Adrenal gland (tissue), 12 donors: ENCODE measurements around the gene DNAH11. TPM values are rescaled to one million over a fixed set of nuclear protein-coding genes. Genes with fewer than 3 reads are reported as not detected.

Source experiments
- DNase-seq, 7 donors: peaks; one replicate each; pipeline ENCODE4 v3.0.0-alpha.2; 2019 to 2020
- H3K27ac ChIP-seq, 5 donors: fragments of 200-600 bp; sonication (generic) in 4 of 5; 1 replicate in 3 of 5; 2 replicates in 2 of 5; pipeline versions ENCODE4 v1.5.1 to v1.8.0; 2016 to 2020; ENCODE audit warnings: mild to moderate bottlenecking in 1 of 5
- H3K27me3 ChIP-seq: fragments of 200-600 bp; 2 replicates; pipeline ENCODE4 v1.8.0; 2021
- H3K36me3 ChIP-seq, 2 donors: fragments of 200-600 bp; replicated peaks in 1 of 2; 1 replicate in 1 of 2; 2 replicates in 1 of 2; pipeline versions ENCODE4 v1.5.1 to v1.8.0; 2018 to 2022
- H3K4me1 ChIP-seq, 2 donors: fragments of 200-600 bp; replicated peaks in 1 of 2; 1 replicate in 1 of 2; 2 replicates in 1 of 2; pipeline versions ENCODE4 v1.5.1 to v1.8.0; 2018 to 2021
- H3K4me3 ChIP-seq, 4 donors: fragments of 200-600 bp; sonication (generic) in 3 of 4; one replicate each; pipeline ENCODE4 v1.5.1; 2016 to 2018
- H3K9me3 ChIP-seq, 3 donors: fragments of 200-600 bp; sonication (generic) in 1 of 3; replicated peaks in 1 of 3; 1 replicate in 2 of 3; 2 replicates in 1 of 3; pipeline versions ENCODE4 v1.5.1 to v1.8.0; 2016 to 2021
- POLR2A ChIP-seq, 2 donors: fragments of 450-650 bp; IDR thresholded peaks; one replicate each; pipeline ENCODE4 v1.6.1; 2017; ENCODE audit warnings: antibody characterized with exemption in 2 of 2, mild to moderate bottlenecking in 2 of 2, moderate library complexity in 1 of 2
- WGBS, 4 donors: extraction: QIAGEN DNeasy Blood & Tissue Kit in 2 of 4; methylation state at CpG; one replicate each; pipeline versions ENCODE4 v1.1.5 to v1.1.7; 2013 to 2017; 5-methylcytosine and 5-hydroxymethylcytosine counted together
- intact Hi-C, 2 donors: fragments of 100-400 bp; cut with DNase I; formaldehyde crosslinking; loops; one replicate each; pipeline versions ENCODE4 v1.14.1 to v1.15.0; 2022 to 2023
- polyA plus RNA-seq, 3 donors: library from polyadenylated mRNA; stranded (reverse); fragments of 200-250 nt in 2 of 3; fragments of 350-450 nt in 1 of 3; fragmentation: Illumina TruSeq in 1 of 3; extraction: RNeasy Lipid Tissue Mini Kit (QIAGEN cat#74804) in 1 of 3; gene quantifications; one replicate each; pipeline ENCODE4 v1.2.3, GENCODE V29; 2013 to 2014
- total RNA-seq, 9 donors: library from RNA; depleted of rRNA in 4 of 9; stranded (reverse); fragments of >200 nt in 4 of 9; fragments of 120-200 nt in 1 of 9; fragmentation: NEBNext Ultra II Directional in 1 of 9; extraction: Animal tissue kit (Norgen Biotek cat#: 25700) in 1 of 9; gene quantifications; one replicate each; pipeline versions ENCODE4 v1.1.0 to v1.2.4, GENCODE V29; 2013 to 2023
- TF ChIP-seq, protein P1 (sequence below), 6 experiments: fragments of 450-650 bp in 4 of 6; fragments of 200-600 bp in 2 of 6; sonication (generic) in 1 of 6; IDR thresholded peaks; 1 replicate in 5 of 6; 2 replicates in 1 of 6; pipeline versions ENCODE4 v1.5.1 to v1.8.0; 2016 to 2021; ENCODE audit warnings: antibody characterized with exemption in 6 of 6, mild to moderate bottlenecking in 2 of 6, moderate library complexity in 1 of 6
- donor health status: healthy with polysubstance abuse.
- donor health status: Bipolar disorder and iron deficiency.
- donor health status: DM: yes; HTN: yes; CAD: no.
- donor health status: DM: no; HTN: no; CAD: no.
- donor health status: DM: no; HTN: no; CAD: no.
- donor health status: DM: yes; HTN: yes; CAD: no.

Gene DNAH11
- total and polyA plus RNA-seq, 12 donors: 5.1 to 77.7 (median 23.1) TPM

DNA sequence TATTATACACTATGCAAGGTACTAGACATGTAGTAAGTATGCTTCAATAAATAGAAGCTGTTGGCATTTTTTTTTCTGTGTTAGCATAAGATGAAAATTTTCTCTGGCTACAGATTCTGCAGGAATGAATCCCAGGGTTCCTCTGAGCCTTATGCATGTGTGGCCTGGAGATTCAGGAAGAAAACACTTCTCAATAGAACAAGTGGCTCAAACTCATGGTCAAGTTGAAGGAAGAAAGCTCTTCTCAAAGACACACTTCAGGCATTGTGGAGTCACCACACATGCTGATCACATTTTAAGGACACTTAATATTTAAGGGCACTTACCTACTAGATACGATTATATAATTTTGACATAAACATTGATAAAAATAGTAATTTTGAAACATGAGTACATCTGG lies 19.5 kb downstream of the DNAH11 start:
- Histone ChIP-seq H3K4me1 (peaks cover 0 to 5% of the 10 kb centered on the region in 2 donors), H3K27ac (no peak overlapping the region), H3K9me3 (no peaks in the 10 kb centered on the region), H3K27me3 (no peaks in the 10 kb centered on the region), H3K36me3 (no peaks in the 10 kb centered on the region), H3K4me3 (no peak overlapping the region)
- TF ChIP-seq, protein P1, sequence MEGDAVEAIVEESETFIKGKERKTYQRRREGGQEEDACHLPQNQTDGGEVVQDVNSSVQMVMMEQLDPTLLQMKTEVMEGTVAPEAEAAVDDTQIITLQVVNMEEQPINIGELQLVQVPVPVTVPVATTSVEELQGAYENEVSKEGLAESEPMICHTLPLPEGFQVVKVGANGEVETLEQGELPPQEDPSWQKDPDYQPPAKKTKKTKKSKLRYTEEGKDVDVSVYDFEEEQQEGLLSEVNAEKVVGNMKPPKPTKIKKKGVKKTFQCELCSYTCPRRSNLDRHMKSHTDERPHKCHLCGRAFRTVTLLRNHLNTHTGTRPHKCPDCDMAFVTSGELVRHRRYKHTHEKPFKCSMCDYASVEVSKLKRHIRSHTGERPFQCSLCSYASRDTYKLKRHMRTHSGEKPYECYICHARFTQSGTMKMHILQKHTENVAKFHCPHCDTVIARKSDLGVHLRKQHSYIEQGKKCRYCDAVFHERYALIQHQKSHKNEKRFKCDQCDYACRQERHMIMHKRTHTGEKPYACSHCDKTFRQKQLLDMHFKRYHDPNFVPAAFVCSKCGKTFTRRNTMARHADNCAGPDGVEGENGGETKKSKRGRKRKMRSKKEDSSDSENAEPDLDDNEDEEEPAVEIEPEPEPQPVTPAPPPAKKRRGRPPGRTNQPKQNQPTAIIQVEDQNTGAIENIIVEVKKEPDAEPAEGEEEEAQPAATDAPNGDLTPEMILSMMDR (IDR thresholded peaks at IDR 0.05): no peak
- 82 to 91% (median 87%) methylated on average over 1 of the region's 1 CpG for WGBS, 4 donors
- DNase-seq: no peak
- intact Hi-C loops: no loop called here

DNA sequence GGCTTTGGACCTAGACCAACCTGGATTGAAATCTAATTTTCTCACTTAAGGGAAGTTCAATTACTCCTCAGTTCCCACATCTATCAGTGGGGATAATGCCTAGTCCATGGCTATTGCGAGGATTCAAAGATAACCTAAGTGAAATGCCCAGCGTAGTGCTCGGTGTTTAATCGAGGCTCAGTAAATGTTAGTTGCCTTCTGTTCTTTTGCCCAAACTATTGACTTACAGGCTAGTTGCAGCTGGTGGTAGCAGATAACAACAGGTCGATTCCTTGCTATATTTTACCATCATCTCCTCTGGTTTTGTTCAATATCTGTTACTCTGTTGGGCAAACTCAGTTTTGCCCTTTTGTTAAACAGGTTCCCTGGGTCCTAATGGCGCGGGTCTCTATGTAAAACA lies 22.8 kb downstream of the DNAH11 start:
- no peak for TF ChIP-seq POLR2A (IDR thresholded peaks at IDR 0.05)
- TF ChIP-seq, protein P1 (IDR thresholded peaks at IDR 0.05): no peak
- H3K27ac ChIP-seq: no peak overlapping the region
- intact Hi-C loops: no loop called here
- 83 to 93% (median 89%) methylated on average over 7 of the region's 7 CpGs for WGBS, 4 donors
- H3K4me3 ChIP-seq: no peak overlapping the region
- no peak for DNase-seq
- H3K27me3 ChIP-seq: no peaks in the 10 kb centered on the region
- H3K9me3 ChIP-seq: no peaks in the 10 kb centered on the region
- H3K4me1 ChIP-seq: peaks cover 0 to 5% of the 10 kb centered on the region in 2 donors
- no peaks in the 10 kb centered on the region for H3K36me3 ChIP-seq

DNA sequence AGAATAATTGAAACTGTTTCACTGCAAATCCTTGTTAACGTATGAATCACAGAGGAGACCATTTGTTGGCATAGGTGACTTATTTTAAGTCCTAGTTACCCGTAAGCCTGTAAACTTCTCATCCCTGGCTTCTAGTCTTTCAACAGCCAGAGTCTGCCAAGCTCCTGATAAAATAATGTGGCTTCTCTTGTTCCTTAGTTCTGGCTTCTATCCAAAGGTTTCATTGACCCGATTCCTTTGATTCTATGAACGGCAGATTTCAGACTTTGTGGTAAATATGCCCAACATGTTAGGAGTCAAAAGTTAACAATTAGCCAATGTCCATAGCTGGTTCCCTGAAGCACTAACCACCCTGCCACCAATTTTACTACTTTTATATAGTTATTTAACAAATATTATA lies 23.3 kb downstream of the DNAH11 start:
- Histone ChIP-seq H3K36me3 (no peaks in the 10 kb centered on the region), H3K4me1 (peaks cover 0 to 5% of the 10 kb centered on the region in 2 donors), H3K4me3 (no peak overlapping the region), H3K27me3 (no peaks in the 10 kb centered on the region), H3K27ac (no peak overlapping the region), H3K9me3 (no peaks in the 10 kb centered on the region)
- WGBS, 4 donors: 36 to 45% (median 41%) methylated on average over 4 of the region's 4 CpGs
- peak in 1 of 7 donors; percentile 18 for DNase-seq
- no peak for TF ChIP-seq POLR2A (IDR thresholded peaks at IDR 0.05)
- TF ChIP-seq, protein P1 (IDR thresholded peaks at IDR 0.05): no peak
- intact Hi-C loops: no loop called here

DNA sequence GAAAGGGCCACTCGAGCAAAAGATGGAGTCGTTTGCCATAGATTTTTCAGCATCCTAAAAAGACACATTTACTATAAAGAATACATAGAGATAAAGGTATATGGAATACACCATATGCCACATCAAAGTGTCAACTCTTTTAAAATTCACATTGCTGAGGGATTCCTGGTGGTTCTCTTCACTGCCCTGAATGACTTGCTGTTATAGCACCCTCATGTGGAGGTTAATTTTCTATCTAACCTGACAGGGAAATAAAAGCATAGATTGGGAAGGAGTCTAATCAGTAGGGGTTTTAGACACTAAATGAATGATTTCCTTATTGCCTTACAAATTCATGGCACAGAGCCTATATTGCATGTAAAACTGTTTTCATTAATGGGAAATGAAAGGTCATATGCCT lies 25.9 kb downstream of the DNAH11 start:
- no peak overlapping the region for H3K4me3 ChIP-seq
- no peaks in the 10 kb centered on the region for H3K36me3 ChIP-seq
- no peak for TF ChIP-seq POLR2A (IDR thresholded peaks at IDR 0.05)
- TF ChIP-seq, protein P1 (IDR thresholded peaks at IDR 0.05): peak in 5 of 6 experiments; percentile 14 to 48 (median 27)
- no peak overlapping the region for H3K27ac ChIP-seq
- no peak for DNase-seq
- no peaks in the 10 kb centered on the region for H3K27me3 ChIP-seq
- peaks cover 0 to 5% of the 10 kb centered on the region in 2 donors for H3K4me1 ChIP-seq
- no peaks in the 10 kb centered on the region for H3K9me3 ChIP-seq
- intact Hi-C loops: no loop called here
- 68 to 86% (median 74%) methylated on average over 2 of the region's 2 CpGs for WGBS, 4 donors
